Cerebellar cortex (tissue), 1 donor: Measurements from ENCODE around the gene HS6ST1.

Experiments
- DNase-seq: peaks from one replicate; pipeline ENCODE4 v3.0.0-alpha.2; 2015; ENCODE audit warnings: low spot score

HS6ST1 gene

GRCh38 chr2:128298286-128298685 lies 20.4 kb downstream of the HS6ST1 start:
- DNase-seq, result no peak

GRCh38 chr2:128293870-128294455 lies 24.7 kb downstream of the HS6ST1 start:
- no peak for DNase-seq

DNA sequence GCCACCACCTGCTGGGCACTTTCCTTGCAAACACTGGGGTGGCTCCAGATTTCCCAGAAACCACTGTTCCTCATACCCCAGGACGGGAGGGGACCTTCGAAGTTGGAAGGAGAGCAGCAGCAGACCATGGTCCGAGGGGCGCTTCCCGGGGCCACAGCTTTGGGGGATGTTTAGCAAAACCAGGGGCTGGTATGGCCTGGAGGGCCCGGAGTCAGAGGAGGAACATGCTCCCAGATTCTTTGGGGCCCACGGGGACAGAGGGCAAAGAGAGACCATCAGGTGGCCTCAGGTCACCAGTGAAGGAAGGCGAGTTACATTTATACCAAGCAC lies 25.3 kb downstream of the HS6ST1 start:
- no peak for DNase-seq

DNA sequence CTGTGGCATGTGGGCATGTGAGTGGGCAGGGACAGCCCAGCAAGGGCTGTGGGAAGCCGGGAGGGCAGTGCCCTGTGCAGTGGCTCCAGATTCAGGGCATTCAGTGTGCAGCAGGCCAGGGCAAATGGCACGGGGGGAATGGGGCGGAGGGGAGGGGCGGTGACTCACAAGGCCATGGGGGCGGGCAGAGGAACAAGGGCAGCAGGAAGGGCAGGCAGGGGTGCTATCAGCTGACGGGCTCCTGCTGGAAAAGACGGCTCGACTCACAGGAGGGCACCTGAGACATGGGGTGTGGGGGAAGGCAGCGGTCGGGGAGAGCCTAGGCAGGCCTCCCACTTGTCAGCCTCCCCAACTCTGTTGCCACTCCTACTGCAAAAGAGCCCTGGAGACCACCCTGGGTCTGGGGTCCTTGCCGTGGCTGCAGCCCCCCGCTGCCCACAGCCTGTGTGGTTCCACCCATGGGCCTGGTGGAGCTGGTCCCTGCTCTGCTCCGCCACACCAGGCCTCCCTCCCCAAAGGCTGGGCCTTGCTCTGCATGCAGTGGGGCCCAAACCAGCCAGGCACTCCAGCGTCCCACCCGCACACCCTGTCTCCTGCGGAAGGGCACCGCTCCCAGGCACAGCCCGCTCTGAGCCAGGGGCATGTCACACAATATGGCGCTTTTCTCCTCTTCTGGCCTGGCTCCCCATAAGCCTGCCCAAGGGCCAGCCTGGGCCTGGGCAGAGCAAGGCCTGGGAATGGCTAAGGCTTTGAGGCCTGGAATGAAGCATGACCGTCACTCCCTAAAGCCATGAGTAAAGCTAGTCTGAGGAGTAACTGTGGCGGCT lies 25.9 kb downstream of the HS6ST1 start:
- no peak for DNase-seq

GRCh38 chr2:128291844-128292598 lies 26.6 kb downstream of the HS6ST1 start:
- DNase-seq, result no peak

- DNase-seq, result no peak
These were observed 27.4 kb downstream of the HS6ST1 start for GRCh38 chr2:128291161-128291843.

- no peak for DNase-seq
These were observed 28.3 kb downstream of the HS6ST1 start for GRCh38 chr2:128290356-128290755.

DNA sequence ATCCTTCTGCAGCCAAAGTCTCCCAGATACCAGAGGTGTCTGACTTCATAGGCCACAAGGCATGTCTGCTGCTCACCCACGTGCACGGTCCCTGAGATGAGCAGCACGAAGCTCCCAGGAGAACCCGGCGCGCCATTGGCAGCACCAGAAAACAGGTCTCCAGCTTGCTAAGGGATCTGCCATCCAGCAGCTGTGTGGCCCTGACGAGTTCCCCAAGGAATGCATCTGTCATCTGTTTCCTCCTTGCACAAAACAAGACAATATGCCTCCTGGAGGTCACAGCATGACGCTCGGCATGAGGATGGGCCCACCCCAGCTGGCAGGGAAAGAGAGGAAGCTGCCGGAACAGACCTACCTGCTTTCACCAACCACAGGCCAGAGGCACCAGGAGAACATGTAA lies 29.2 kb downstream of the HS6ST1 start:
- DNase-seq, result no peak

GRCh38 chr2:128288781-128289180 lies 29.9 kb downstream of the HS6ST1 start:
- DNase-seq, result no peak

GRCh38 chr2:128287780-128288735 lies 30.6 kb downstream of the HS6ST1 start:
- no peak for DNase-seq

DNA sequence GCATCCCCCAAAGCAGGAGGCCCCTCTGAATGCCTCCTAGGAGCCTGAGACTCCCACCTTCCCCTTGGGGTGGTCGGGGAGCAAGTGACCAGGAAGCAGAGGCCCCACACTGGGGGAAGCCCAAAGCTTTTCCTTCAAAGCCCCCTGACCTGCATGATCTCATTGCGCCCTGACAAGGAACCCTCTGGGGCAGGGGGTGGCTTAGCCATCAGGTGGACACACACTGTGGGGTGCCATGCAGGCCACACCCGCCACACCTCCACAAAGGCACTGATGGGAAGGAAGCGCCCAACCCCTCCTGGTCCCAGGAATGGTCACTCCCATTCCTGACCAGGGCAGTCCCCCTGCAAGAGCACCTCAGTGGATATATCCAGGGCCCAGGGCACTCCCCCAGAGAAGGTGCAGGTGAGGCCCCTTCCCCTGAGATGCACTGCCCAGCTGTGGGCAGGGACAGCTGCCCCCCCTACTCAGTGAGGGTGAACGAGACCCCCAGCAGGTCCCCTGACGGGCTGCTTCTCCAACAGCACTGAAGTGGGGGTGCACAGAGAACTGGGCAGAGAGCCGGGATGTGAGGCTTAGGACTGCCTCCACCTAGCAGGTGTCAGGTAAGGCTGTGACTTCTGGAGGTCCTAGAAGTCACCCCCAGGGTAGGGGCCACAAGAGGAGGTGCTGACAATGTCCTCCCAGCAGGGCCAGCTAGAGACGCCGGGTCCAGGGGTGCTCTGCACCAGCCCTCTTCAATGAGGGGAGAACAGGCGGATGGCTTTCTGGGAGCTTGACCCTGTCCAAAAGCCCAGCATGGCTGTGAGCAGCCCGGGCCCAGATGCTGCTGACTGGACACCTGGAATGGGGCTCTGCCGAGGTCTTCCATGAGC lies 31.5 kb downstream of the HS6ST1 start:
- DNase-seq, result no peak

GRCh38 chr2:128286011-128286721 lies 32.5 kb downstream of the HS6ST1 start:
- no peak for DNase-seq

DNA sequence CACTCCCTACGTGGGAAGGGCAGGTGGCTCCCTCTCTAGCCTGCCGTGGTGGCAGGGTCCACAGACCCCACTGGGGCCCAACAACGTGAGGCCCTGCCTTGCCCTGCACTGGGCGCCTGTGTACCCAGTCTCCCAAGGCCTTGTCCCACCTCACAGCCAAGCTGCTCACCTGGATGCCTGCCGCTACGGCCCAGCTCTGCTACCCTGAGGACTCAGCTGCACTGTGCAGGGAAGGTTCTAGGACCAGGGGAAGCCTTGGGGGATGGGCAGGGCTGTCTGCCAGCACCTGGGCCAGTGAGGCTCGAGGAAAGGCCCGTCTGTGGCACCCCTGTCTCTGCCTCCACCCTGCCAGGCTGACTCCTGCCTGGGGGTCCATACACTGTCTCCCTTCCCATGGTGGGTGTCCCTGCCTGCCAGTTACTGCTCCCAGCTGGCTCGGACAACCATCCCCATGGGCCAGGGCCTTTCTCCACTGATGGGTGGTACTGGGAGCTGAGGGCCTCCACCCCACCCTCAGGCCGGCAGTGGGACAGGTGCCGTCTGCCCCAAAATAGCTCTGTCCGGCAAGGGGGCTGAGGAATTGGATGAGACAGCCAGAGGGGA lies 33.2 kb downstream of the HS6ST1 start:
- no peak for DNase-seq

DNA sequence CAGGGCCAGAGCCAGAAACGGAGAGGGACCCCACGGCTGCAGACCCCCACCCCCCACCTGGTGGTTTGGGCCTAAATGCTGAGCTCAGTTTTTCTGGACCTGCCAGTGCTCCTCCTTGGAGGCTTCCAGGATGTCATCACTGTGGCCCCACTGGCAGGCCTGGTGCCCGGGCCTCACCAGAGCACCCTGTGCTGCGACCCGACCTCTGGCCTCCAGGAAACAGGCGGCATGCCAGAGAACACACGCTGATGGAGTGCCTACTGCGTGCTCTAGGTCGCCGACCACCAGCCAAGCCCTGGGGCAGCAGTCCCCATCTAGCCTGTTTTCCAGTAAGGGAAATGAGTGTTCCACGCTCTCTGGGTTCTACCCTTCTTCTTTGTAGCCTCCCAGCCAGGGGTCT lies 33.8 kb downstream of the HS6ST1 start:
- no peak for DNase-seq

DNA sequence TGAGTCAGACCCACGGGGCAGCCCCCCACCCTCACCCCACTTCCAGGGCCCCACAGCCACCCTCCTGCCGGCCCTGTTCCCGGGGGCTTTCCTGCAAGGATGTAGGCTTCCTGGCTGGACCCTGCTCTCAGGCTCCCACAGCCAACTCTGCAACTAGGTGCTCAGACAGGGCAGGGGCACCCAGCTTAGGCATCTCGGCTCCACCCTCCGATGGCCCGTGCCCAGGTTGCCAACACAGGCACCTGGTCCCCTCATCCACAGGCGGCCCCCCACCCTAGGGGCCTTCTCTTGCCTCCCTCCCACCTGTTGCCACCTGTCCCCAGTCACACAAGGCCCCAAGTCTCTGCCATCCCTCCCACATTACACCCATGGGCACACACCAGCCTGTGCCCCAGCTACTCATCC lies 34.6 kb downstream of the HS6ST1 start:
- DNase-seq, result no peak

- DNase-seq, result no peak
These were observed 35.5 kb downstream of the HS6ST1 start for GRCh38 chr2:128282976-128283810.

DNA sequence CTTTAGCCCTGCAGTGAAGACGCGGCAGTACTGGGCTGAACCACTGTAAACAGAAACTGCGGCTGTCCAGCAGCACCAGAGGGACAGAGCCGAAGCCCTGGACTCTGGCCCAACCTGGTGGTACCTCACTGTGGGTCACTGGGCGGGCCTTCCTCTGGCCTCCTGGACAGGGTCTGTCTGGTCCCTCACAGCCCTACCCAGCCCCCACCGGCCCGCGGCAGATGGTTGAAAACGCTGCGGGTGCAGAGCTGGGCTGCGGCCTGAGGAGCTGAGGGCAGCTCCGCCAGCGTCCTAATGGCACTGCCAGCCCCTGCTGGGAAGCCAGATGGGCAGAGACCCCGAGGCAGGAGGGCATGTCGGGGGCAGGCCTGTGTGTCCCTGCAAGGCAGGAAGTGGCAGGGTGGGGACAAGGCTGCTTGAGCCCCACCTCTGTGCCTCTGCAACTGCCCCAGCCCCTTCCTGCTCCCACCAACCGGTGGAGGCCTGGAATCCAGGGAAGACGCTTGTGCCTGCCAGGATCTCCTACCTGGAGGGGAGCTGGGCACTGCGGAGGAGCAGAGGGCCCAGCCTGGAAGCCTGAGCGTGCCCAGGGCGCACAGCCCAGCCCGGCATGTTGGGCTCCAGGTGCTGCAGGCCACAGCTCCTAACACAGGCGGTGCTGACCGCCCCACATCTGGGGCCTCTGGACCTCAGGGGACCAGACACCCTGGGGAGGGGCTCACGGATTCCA lies 36.3 kb downstream of the HS6ST1 start:
- DNase-seq, result peak; percentile 74

DNA sequence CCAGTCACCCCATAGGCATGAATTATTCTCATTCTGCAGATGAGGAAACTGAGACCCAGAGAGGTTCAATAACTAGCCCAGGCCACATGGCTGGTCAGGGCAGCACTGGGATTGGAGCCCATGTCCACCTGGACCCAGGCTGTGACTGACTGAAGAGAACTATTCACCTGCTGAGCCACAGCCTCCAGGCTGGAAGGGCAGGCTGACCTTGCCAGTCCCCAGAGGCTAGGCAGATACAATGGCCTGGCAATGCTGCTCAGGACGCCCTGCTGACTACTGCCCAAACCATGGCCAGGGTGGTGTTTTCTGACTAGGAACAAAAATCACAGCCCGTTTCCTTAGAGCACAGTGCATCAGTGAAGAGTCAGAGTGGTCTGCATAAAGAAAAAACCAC lies 36.8 kb downstream of the HS6ST1 start:
- no peak for DNase-seq
